Upper lobe of left lung (tissue), 6 donors: ENCODE measurements around the gene VAV1. TPM values are rescaled to one million over a fixed set of nuclear protein-coding genes. Genes with fewer than 3 reads are reported as not detected.

Source experiments
- ATAC-seq, 2 donors: fragments of 200-7000 bp; cut with Tn5 transposase; one replicate each; pipeline ENCODE4 v1.9.1; 2022; ENCODE audit warnings: mild to moderate bottlenecking in 2 of 2, moderate library complexity in 2 of 2; ENCODE audit not compliant: low FRiP score in 2 of 2
- DNase-seq, 2 donors: peaks; one replicate each; pipeline ENCODE4 v3.0.0-alpha.2; 2019 to 2020
- H3K27ac ChIP-seq, 4 donors: fragments of 200-600 bp; sonication (generic); one replicate each; pipeline ENCODE4 v1.5.1; 2016 to 2019
- H3K27me3 ChIP-seq, 4 donors: fragments of 200-600 bp; sonication (generic); one replicate each; pipeline ENCODE4 v1.5.1; 2017 to 2019
- H3K36me3 ChIP-seq, 4 donors: fragments of 200-600 bp; sonication (generic); one replicate each; pipeline ENCODE4 v1.5.1; 2016 to 2019
- H3K4me1 ChIP-seq, 4 donors: fragments of 200-600 bp; sonication (generic); one replicate each; pipeline ENCODE4 v1.5.1; 2018 to 2019
- H3K4me3 ChIP-seq, 4 donors: fragments of 200-600 bp; sonication (generic); one replicate each; pipeline ENCODE4 v1.5.1; 2017 to 2019; ENCODE audit warnings: mild to moderate bottlenecking in 2 of 4, moderate library complexity in 1 of 4
- H3K9me3 ChIP-seq, 4 donors: fragments of 200-600 bp; sonication (generic); one replicate each; pipeline ENCODE4 v1.5.1; 2018 to 2019
- EP300 ChIP-seq, 4 donors: sonication (generic); formaldehyde crosslinking; IDR thresholded peaks; one replicate each; pipeline ENCODE4 v1.5.1; 2017; ENCODE audit warnings: antibody characterized with exemption in 4 of 4, control low read depth in 2 of 4
- POLR2A ChIP-seq, 4 donors: fragments of 450-650 bp; IDR thresholded peaks; one replicate each; pipeline ENCODE4 v1.5.1; 2016 to 2017; ENCODE audit warnings: antibody characterized with exemption in 4 of 4, mild to moderate bottlenecking in 2 of 4
- POLR2AphosphoS5 ChIP-seq, 2 donors: sonication (generic); formaldehyde crosslinking; IDR thresholded peaks; one replicate each; pipeline ENCODE4 v1.5.1; 2017; ENCODE audit warnings: antibody characterized with exemption in 2 of 2
- WGBS, 2 donors: methylation state at CpG; one replicate each; pipeline ENCODE4 v1.1.5; 2017 to 2018; 5-methylcytosine and 5-hydroxymethylcytosine counted together
- total RNA-seq, 6 donors: library from RNA; depleted of rRNA in 4 of 6; stranded (reverse); fragments of >200 nt in 4 of 6; gene quantifications; one replicate each; pipeline versions ENCODE4 v1.1.0 to v1.2.1, GENCODE V29; 2016 to 2021
- TF ChIP-seq, protein P1 (sequence below), 6 experiments: fragments of 450-650 bp in 4 of 6; fragments of 200-600 bp in 2 of 6; sonication (generic) in 2 of 6; IDR thresholded peaks; one replicate each; pipeline ENCODE4 v1.5.1; 2016 to 2019; ENCODE audit warnings: antibody characterized with exemption in 6 of 6
- donor health status: DM: no; HTN: no; CAD: no; lungs with moderate emphysema.
- donor health status: DM: no; HTN: yes; CAD: no; lungs with severe emphysema.

The VAV1 gene
- total RNA-seq, 6 donors from 2014 or later, result 13.9 to 53.4 (median 24.1) TPM

DNA sequence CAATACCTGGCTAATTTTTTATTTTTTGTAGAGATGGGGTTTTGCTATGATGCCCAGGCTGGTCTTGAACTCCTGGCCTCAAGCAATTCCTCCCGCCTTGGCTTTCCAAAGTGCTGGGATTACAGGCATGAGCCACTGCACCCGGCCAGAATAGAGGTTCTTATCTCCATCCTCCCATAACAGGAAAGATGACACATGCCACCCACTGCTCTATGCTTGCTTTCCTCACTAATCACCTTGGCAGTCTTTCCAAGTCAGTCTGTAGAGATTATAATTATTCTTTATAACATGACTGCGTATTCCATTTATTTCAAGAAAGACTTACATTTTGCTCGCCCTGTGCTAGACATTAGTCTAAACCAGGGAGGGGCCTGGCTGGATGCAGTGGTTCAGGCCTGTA is 6.7 kb downstream of the VAV1 start:
- TF ChIP-seq POLR2A (IDR thresholded peaks at IDR 0.05) (no peak), EP300 (IDR thresholded peaks at IDR 0.05) (no peak), POLR2AphosphoS5 (IDR thresholded peaks at IDR 0.05) (no peak)
- TF ChIP-seq, protein P1, sequence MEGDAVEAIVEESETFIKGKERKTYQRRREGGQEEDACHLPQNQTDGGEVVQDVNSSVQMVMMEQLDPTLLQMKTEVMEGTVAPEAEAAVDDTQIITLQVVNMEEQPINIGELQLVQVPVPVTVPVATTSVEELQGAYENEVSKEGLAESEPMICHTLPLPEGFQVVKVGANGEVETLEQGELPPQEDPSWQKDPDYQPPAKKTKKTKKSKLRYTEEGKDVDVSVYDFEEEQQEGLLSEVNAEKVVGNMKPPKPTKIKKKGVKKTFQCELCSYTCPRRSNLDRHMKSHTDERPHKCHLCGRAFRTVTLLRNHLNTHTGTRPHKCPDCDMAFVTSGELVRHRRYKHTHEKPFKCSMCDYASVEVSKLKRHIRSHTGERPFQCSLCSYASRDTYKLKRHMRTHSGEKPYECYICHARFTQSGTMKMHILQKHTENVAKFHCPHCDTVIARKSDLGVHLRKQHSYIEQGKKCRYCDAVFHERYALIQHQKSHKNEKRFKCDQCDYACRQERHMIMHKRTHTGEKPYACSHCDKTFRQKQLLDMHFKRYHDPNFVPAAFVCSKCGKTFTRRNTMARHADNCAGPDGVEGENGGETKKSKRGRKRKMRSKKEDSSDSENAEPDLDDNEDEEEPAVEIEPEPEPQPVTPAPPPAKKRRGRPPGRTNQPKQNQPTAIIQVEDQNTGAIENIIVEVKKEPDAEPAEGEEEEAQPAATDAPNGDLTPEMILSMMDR (IDR thresholded peaks at IDR 0.05), result no peak
- Histone ChIP-seq H3K27ac (no peak overlapping the region), H3K4me1 (peaks cover 6 to 22% (median 13%) of the 10 kb centered on the region in 4 donors), H3K36me3 (no peaks in the 10 kb centered on the region), H3K4me3 (no peak overlapping the region), H3K27me3 (no peaks in the 10 kb centered on the region), H3K9me3 (no peaks in the 10 kb centered on the region)
- no peak for DNase-seq
- no peak for ATAC-seq
- 48 to 56% methylated on average over 4 of the region's 4 CpGs for WGBS, 2 donors

DNA sequence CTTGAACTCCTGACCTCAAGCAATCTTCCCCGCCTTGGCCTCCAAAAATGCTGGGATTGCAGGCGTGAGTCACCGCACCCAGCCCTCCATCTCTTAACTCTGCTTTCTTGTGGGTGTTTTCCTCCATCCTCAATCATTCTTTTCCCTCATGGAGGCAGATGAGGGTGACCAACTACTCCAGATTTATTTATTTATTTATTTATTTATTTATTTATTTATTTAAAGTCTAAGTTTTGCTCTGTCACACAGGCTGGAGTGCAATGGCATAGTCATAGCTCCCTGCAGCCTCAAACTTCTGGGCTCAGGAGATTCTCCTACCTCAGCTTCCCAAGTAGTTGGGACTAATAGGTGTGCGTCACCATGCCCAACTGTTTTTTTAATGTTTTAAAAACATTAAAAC is 14.9 kb downstream of the VAV1 start:
- TF ChIP-seq, protein P1 (IDR thresholded peaks at IDR 0.05), result no peak
- TF ChIP-seq POLR2AphosphoS5 (IDR thresholded peaks at IDR 0.05) (no peak), EP300 (IDR thresholded peaks at IDR 0.05) (no peak), POLR2A (IDR thresholded peaks at IDR 0.05) (no peak)
- WGBS, 2 donors, result 97 to 99% methylated on average over 4 of the region's 4 CpGs
- Histone ChIP-seq H3K4me3 (no peak overlapping the region), H3K27ac (no peak overlapping the region), H3K4me1 (no peaks in the 10 kb centered on the region), H3K9me3 (no peaks in the 10 kb centered on the region), H3K27me3 (no peaks in the 10 kb centered on the region), H3K36me3 (no peaks in the 10 kb centered on the region)
- DNase-seq, result no peak
- ATAC-seq, result no peak

DNA sequence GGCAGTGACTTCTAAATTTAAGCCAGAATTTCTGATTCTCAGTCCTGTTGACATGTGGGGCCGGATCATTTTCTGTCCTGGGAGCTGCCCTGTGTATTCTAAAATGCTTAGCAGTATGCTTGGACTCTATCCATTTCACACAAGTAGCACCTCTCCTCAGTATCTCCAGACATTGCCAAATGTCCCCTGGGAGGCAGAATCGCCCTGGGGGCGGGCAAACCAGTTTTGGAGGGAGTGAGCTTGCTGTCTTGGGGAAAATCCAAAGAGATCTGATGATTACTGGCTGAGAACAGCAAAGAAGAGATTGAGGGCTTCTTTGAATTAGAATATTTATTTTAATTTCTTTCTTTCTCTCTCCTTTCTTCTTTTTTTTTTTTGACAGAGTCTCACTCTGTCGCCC is 16.4 kb downstream of the VAV1 start:
- no peaks in the 10 kb centered on the region for H3K4me1 ChIP-seq
- no peaks in the 10 kb centered on the region for H3K36me3 ChIP-seq
- no peak for DNase-seq
- TF ChIP-seq EP300 (IDR thresholded peaks at IDR 0.05) (no peak), POLR2AphosphoS5 (IDR thresholded peaks at IDR 0.05) (no peak), POLR2A (IDR thresholded peaks at IDR 0.05) (no peak)
- TF ChIP-seq, protein P1 (IDR thresholded peaks at IDR 0.05), result no peak
- 53 to 62% methylated on average over 4 of the region's 4 CpGs for WGBS, 2 donors
- no peak overlapping the region for H3K4me3 ChIP-seq
- H3K27ac ChIP-seq, result no peak overlapping the region
- H3K9me3 ChIP-seq, result no peaks in the 10 kb centered on the region
- H3K27me3 ChIP-seq, result no peaks in the 10 kb centered on the region
- no peak for ATAC-seq

DNA sequence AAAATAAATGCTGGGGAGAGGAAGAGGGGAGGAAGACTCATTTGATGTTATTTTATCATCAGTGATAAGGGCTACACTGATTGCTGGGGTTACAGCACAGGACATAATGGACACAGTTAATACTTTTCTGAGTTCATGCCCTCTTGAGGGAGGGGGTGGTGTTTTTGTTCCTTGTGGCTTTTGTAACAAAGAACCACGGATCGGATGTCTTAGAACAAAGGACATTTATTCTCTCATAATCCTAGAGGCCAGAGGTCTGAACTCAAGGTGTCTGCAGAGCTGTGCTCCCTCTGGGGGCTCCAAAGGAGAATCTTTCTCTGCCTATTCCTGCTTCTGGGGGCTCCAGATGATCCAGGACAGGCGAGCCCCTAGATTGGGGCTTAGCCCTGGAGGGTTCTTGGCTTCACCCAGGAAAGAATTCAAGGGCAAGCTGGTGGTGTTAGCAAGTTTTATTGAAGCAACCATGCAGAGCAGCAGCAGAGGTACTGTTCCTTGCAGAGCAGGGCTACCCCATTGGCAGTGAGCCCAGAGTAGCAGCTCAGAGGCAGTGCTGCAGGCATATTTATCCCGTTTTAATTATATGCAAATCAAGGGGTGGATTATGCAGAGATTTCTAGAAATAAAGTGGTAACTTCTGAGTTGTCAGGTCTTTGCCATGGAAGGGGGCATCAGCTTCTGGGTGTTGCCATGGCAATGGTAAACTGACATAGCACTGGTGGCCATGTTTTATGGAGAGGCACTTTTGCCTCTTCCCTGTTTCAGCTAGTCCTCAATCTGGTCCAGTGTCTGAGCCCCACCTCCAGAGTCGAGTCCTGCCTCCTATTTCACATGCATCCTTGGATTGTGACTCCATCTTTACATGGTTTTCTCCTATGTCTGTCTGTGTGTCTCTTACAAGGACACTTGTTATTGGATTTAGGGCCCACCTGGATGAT is 18.0 kb downstream of the VAV1 start:
- Histone ChIP-seq H3K27ac (no peak overlapping the region), H3K36me3 (no peaks in the 10 kb centered on the region), H3K4me1 (no peaks in the 10 kb centered on the region), H3K9me3 (peaks cover 0 to 9% (median 3%) of the 10 kb centered on the region in 4 donors), H3K27me3 (no peaks in the 10 kb centered on the region), H3K4me3 (no peak overlapping the region)
- TF ChIP-seq EP300 (IDR thresholded peaks at IDR 0.05) (no peak), POLR2AphosphoS5 (IDR thresholded peaks at IDR 0.05) (no peak), POLR2A (IDR thresholded peaks at IDR 0.05) (no peak)
- TF ChIP-seq, protein P1 (IDR thresholded peaks at IDR 0.05), result no peak
- 59 to 66% methylated on average over 4 to 5 of the region's 5 CpGs for WGBS, 2 donors
- no peak for ATAC-seq
- no peak for DNase-seq
